ENCODE data around the gene SIGLEC15.

DNA sequence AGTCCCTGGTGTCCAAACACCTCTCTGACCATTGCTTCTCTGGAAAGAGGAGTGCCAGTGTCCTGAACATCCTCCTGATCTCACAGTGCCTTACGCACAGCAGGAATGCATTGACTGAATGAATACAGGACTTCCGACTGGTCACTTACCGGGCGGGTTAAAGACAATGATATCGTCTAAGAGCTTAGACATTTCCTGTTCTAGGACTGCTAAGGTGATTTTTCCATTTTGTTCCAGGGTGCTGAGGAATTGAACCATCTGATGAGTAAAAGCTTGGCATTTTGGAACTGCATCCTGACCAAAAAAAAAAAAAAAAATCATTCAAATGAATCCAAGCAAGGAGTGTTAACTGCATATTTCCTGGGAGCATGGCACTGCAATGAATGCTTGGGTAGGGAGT is 40.0 kb downstream of the SIGLEC15 start:
- TF ChIP-seq, protein P1, sequence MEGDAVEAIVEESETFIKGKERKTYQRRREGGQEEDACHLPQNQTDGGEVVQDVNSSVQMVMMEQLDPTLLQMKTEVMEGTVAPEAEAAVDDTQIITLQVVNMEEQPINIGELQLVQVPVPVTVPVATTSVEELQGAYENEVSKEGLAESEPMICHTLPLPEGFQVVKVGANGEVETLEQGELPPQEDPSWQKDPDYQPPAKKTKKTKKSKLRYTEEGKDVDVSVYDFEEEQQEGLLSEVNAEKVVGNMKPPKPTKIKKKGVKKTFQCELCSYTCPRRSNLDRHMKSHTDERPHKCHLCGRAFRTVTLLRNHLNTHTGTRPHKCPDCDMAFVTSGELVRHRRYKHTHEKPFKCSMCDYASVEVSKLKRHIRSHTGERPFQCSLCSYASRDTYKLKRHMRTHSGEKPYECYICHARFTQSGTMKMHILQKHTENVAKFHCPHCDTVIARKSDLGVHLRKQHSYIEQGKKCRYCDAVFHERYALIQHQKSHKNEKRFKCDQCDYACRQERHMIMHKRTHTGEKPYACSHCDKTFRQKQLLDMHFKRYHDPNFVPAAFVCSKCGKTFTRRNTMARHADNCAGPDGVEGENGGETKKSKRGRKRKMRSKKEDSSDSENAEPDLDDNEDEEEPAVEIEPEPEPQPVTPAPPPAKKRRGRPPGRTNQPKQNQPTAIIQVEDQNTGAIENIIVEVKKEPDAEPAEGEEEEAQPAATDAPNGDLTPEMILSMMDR (IDR thresholded peaks at IDR 0.05 in 4 of 5, conservative IDR thresholded peaks at IDR 0.05 in 1 of 5) = no peak
- TF ChIP-seq POLR2A (IDR thresholded peaks at IDR 0.05) = no peak
